Smooth muscle cell (in vitro differentiated cells): ENCODE measurements around the gene GNG14. TPM values are rescaled to one million over a fixed set of nuclear protein-coding genes. Genes with fewer than 3 reads are reported as not detected.

Source experiments
- DNase-seq: peaks from one replicate; lab custom pipeline; 2025; ENCODE audit not compliant: unreplicated experiment; lab: John Stamatoyannopoulos, UW
- H2AFZ ChIP-seq: fragments of 200-600 bp; sonication (generic); 2 replicates; pipeline ENCODE4 v1.6.0; 2016; ENCODE audit warnings: antibody characterized with exemption, low read depth, mild to moderate bottlenecking
- H3F3A ChIP-seq: fragments of 200-600 bp; sonication (generic); 2 replicates; pipeline ENCODE4 v1.6.0; 2017; ENCODE audit warnings: antibody characterized with exemption, low read depth
- H3K27ac ChIP-seq: fragments of 200-600 bp; sonication (generic); 2 replicates; pipeline ENCODE4 v1.5.1; 2016; ENCODE audit warnings: low read depth, mild to moderate bottlenecking
- H3K27me3 ChIP-seq: fragments of 200-600 bp; sonication (generic); 2 replicates; pipeline ENCODE4 v1.6.1; 2016; ENCODE audit warnings: low read depth, mild to moderate bottlenecking
- H3K36me3 ChIP-seq: fragments of 200-600 bp; sonication (generic); 2 replicates; pipeline ENCODE4 v1.5.1; 2016; ENCODE audit warnings: low read depth
- H3K4me1 ChIP-seq: fragments of 200-600 bp; sonication (generic); 2 replicates; pipeline ENCODE4 v1.5.1; 2016; ENCODE audit warnings: low read depth
- H3K4me2 ChIP-seq: fragments of 200-600 bp; sonication (generic); 2 replicates; pipeline ENCODE4 v1.6.0; 2016; ENCODE audit warnings: mild to moderate bottlenecking
- H3K4me3 ChIP-seq: fragments of 200-600 bp; sonication (generic); 2 replicates; pipeline ENCODE4 v1.5.1; 2016; ENCODE audit warnings: mild to moderate bottlenecking
- H3K79me2 ChIP-seq: fragments of 200-600 bp; sonication (generic); 2 replicates; pipeline ENCODE4 v1.6.0; 2016; ENCODE audit warnings: low read depth, mild to moderate bottlenecking
- H3K9ac ChIP-seq: fragments of 200-600 bp; sonication (generic); 2 replicates; pipeline ENCODE4 v1.6.0; 2016; ENCODE audit warnings: low read depth
- H3K9me3 ChIP-seq: fragments of 200-600 bp; sonication (generic); replicated peaks from 2 replicates; pipeline ENCODE4 v1.5.1; 2016; ENCODE audit warnings: low read depth
- H4K20me1 ChIP-seq: fragments of 200-600 bp; sonication (generic); 2 replicates; pipeline ENCODE4 v1.6.0; 2016; ENCODE audit warnings: low read depth
- CTCF ChIP-seq: fragments of 200-600 bp; sonication (generic); IDR thresholded peaks from 2 replicates; pipeline ENCODE4 v1.5.1; 2017; ENCODE audit warnings: borderline replicate concordance, mild to moderate bottlenecking, antibody characterized with exemption; ENCODE audit not compliant: insufficient read depth, poor library complexity, severe bottlenecking
- WGBS: methylation state at CpG from one replicate; pipeline ENCODE4 v1.1.7; 2016; ENCODE audit warnings: low lambda C conversion rate; 5-methylcytosine and 5-hydroxymethylcytosine counted together
- polyA plus RNA-seq: library from polyadenylated mRNA; unstranded; fragments of >200 nt; fragmentation: Nextera tagmentation; extraction: Ambion mirVana; gene quantifications from 2 replicates; pipeline ENCODE4 v1.2.1, GENCODE V29; 2016
- total RNA-seq: library from RNA; depleted of rRNA; stranded (reverse); fragments of >200 nt; gene quantifications from 2 replicates; pipeline ENCODE4 v1.2.3, GENCODE V29; 2014

Gene GNG14
- total and polyA plus RNA-seq, 2 experiments from 2014 or later, result not detected

DNA sequence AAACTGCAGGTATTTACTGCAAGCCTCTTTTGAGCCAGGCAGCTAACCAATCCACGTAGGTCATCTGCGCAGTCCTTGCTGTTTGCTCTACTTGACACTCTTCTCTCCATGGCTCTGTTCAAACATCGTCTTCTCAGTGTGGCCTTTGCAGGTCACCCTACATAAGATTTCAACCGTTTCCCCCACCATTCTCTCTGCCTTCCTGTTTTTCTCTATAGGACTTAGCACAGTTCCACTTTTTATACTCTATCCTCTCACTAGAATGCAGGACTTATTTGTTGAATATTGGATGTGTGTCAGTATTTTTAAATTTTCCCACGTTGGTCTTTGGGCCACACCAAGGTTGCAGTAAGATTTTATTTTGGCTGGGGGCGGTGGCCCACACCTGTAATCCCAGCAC, 10.3 kb downstream of the GNG14 start:
- Histone ChIP-seq H3K4me2 (no peak overlapping the region), H3K27ac (no peak overlapping the region), H3K36me3 (no peaks in the 10 kb centered on the region), H3F3A (peaks cover 6% of the 10 kb centered on the region), H3K9me3 (no peaks in the 10 kb centered on the region), H3K79me2 (no peaks in the 10 kb centered on the region), H3K9ac (no peak overlapping the region), H3K4me3 (no peak overlapping the region), H4K20me1 (no peaks in the 10 kb centered on the region), H3K4me1 (peaks cover 6% of the 10 kb centered on the region), H3K27me3 (no peaks in the 10 kb centered on the region), H2AFZ (no peak overlapping the region)
- no peak for DNase-seq
- no peak for TF ChIP-seq CTCF
- 97% methylated on average over 6 of the region's 6 CpGs for WGBS

DNA sequence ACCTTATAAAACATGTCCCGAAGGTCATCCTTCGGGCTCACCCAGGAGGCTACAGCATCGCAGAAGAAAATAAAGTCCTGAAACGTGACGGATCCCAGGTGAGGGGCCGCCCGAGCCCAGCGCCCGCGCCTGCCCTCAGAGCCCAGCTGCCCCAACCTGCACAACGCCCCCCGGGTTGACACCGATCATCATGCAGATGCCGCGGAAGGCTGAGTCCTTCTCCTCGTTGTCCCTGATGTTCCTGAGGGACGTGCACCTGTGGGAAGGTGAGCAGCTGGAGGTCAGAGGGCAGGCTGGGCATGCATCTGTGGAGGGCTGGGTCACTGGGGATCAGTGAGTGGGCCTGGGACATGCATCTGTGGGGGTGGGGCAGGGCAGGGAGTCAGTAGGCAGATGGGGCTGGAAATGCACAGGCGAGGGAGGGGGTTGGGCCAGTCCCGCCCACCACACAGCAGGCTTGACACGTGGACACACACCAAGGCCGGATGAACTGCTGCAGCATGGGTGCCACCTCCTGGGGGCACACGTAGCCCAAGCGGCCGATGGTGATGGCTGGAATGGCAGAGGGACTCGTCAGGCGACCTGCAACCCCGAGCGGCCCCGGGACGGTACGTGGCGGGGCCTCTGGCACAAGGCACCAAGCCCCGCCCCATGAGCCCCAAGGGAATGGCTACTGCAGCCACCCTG, 13.9 kb downstream of the GNG14 start:
- Histone ChIP-seq H4K20me1 (no peaks in the 10 kb centered on the region), H3K9me3 (no peaks in the 10 kb centered on the region), H3K4me1 (no peaks in the 10 kb centered on the region), H3K4me3 (no peak overlapping the region), H3K27me3 (no peaks in the 10 kb centered on the region), H3K4me2 (no peak overlapping the region), H3K9ac (no peak overlapping the region), H3F3A (peaks cover 6% of the 10 kb centered on the region), H3K27ac (no peak overlapping the region), H3K79me2 (no peaks in the 10 kb centered on the region), H3K36me3 (no peaks in the 10 kb centered on the region), H2AFZ (no peak overlapping the region)
- no peak for DNase-seq
- TF ChIP-seq CTCF, result no peak
- 97% methylated on average over 31 of the region's 33 CpGs for WGBS

GRCh38 chr19:12703046-12703445, 15.2 kb downstream of the GNG14 start:
- H3K36me3 ChIP-seq, result no peaks in the 10 kb centered on the region
- no peak for DNase-seq

More at GRCh38 chr19:12703046-12703445, 15.2 kb downstream of the GNG14 start:
- no peak overlapping the region for H3K4me2 ChIP-seq
- H3K9me3 ChIP-seq, result no peaks in the 10 kb centered on the region
- no peak for TF ChIP-seq CTCF
- no peak overlapping the region for H3K27ac ChIP-seq
- no peaks in the 10 kb centered on the region for H3K4me1 ChIP-seq
- no peak overlapping the region for H2AFZ ChIP-seq
- no peaks in the 10 kb centered on the region for H3K27me3 ChIP-seq
- 87% methylated on average over 9 of the region's 9 CpGs for WGBS
- H4K20me1 ChIP-seq, result no peaks in the 10 kb centered on the region
- no peak overlapping the region for H3K4me3 ChIP-seq
- H3K79me2 ChIP-seq, result no peaks in the 10 kb centered on the region
- H3F3A ChIP-seq, result peaks cover 5% of the 10 kb centered on the region
- no peak overlapping the region for H3K9ac ChIP-seq
